ENCODE measurements around the gene TAS2R41.

The TAS2R41 gene

DNA sequence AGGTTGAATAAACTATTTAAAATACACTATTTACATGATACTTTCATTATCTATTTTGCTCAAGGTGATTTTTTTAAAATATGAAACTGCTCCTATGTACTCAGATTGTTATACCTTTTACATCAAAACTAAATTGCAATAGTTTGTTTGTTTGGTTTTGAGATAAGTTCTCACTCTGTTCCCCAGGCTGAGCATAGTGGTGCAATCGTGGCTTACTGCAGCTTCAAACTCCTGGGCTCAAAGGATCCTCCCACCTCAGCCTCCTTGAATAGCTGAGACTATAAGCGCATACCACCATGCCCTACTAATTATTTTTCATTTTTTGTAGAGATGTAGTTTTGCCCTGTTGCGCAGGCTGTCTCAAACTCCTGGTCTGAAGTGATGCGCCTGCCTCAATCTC is 21.7 kb upstream of the TAS2R41 start:
- POLR2A ChIA-PET: no interaction called here
- CTCF ChIA-PET: interaction anchor here (0.7 kb wide), 1 partner anchor 197 kb away, joined by 3 read pairs; no protein-coding TSS in a partner anchor
- no peak overlapping the region for H3K4me3 ChIP-seq (ENCODE audit: low read depth, low read length)
- H3K9me3 ChIP-seq (ENCODE audit: control insufficient read depth, insufficient read depth, low read depth, low read length): no peaks in the 10 kb centered on the region
- no peaks in the 10 kb centered on the region for H3K4me1 ChIP-seq (ENCODE audit: control insufficient read depth, insufficient read depth, low read length)
- H3K36me3 ChIP-seq (ENCODE audit: control insufficient read depth in 2 of 2, insufficient read depth in 1 of 2, low read length in 2 of 2): no peaks in the 10 kb centered on the region
- TF ChIP-seq ZIC2 (tag by site-specific recombination; IDR thresholded peaks at IDR 0.05) (no peak), ZNF2 (tag by site-specific recombination; IDR thresholded peaks at IDR 0.05) (no peak), OSR2 (tag by site-specific recombination; IDR thresholded peaks at IDR 0.05) (no peak), REPIN1 (tag by site-specific recombination; IDR thresholded peaks at IDR 0.05; ENCODE audit: low read depth) (no peak), ZNF19 (tag by site-specific recombination; IDR thresholded peaks at IDR 0.05; ENCODE audit: low read depth) (no peak), ZNF623 (tag by site-specific recombination; IDR thresholded peaks at IDR 0.05) (no peak), BCL11B (tag by site-specific recombination; IDR thresholded peaks at IDR 0.05; ENCODE audit: low read depth) (no peak), GLI4 (tag by site-specific recombination; IDR thresholded peaks at IDR 0.05) (no peak), ZNF140 (tag by site-specific recombination; IDR thresholded peaks at IDR 0.05) (no peak), ZEB2 (tag by site-specific recombination; IDR thresholded peaks at IDR 0.05) (no peak), ZFP69B (tag by site-specific recombination; IDR thresholded peaks at IDR 0.05) (no peak), ZNF521 (tag by site-specific recombination; IDR thresholded peaks at IDR 0.05) (no peak), ZNF670 (tag by site-specific recombination; IDR thresholded peaks at IDR 0.05; ENCODE audit: low read depth) (no peak), KLF17 (tag by site-specific recombination; IDR thresholded peaks at IDR 0.05) (no peak), MYNN (tag by site-specific recombination; IDR thresholded peaks at IDR 0.05; ENCODE audit: borderline replicate concordance) (no peak), GLI2 (tag by site-specific recombination; IDR thresholded peaks at IDR 0.05; ENCODE audit: borderline replicate concordance, low read depth) (no peak)
- TF ChIP-seq, protein P1, sequence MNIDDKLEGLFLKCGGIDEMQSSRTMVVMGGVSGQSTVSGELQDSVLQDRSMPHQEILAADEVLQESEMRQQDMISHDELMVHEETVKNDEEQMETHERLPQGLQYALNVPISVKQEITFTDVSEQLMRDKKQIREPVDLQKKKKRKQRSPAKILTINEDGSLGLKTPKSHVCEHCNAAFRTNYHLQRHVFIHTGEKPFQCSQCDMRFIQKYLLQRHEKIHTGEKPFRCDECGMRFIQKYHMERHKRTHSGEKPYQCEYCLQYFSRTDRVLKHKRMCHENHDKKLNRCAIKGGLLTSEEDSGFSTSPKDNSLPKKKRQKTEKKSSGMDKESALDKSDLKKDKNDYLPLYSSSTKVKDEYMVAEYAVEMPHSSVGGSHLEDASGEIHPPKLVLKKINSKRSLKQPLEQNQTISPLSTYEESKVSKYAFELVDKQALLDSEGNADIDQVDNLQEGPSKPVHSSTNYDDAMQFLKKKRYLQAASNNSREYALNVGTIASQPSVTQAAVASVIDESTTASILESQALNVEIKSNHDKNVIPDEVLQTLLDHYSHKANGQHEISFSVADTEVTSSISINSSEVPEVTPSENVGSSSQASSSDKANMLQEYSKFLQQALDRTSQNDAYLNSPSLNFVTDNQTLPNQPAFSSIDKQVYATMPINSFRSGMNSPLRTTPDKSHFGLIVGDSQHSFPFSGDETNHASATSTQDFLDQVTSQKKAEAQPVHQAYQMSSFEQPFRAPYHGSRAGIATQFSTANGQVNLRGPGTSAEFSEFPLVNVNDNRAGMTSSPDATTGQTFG (tag by site-specific recombination; IDR thresholded peaks at IDR 0.05; ENCODE audit: borderline replicate concordance): no peak
- TF ChIP-seq, protein P2, sequence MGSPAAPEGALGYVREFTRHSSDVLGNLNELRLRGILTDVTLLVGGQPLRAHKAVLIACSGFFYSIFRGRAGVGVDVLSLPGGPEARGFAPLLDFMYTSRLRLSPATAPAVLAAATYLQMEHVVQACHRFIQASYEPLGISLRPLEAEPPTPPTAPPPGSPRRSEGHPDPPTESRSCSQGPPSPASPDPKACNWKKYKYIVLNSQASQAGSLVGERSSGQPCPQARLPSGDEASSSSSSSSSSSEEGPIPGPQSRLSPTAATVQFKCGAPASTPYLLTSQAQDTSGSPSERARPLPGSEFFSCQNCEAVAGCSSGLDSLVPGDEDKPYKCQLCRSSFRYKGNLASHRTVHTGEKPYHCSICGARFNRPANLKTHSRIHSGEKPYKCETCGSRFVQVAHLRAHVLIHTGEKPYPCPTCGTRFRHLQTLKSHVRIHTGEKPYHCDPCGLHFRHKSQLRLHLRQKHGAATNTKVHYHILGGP (tag by site-specific recombination; IDR thresholded peaks at IDR 0.05): no peak
- TF ChIP-seq, protein P3, sequence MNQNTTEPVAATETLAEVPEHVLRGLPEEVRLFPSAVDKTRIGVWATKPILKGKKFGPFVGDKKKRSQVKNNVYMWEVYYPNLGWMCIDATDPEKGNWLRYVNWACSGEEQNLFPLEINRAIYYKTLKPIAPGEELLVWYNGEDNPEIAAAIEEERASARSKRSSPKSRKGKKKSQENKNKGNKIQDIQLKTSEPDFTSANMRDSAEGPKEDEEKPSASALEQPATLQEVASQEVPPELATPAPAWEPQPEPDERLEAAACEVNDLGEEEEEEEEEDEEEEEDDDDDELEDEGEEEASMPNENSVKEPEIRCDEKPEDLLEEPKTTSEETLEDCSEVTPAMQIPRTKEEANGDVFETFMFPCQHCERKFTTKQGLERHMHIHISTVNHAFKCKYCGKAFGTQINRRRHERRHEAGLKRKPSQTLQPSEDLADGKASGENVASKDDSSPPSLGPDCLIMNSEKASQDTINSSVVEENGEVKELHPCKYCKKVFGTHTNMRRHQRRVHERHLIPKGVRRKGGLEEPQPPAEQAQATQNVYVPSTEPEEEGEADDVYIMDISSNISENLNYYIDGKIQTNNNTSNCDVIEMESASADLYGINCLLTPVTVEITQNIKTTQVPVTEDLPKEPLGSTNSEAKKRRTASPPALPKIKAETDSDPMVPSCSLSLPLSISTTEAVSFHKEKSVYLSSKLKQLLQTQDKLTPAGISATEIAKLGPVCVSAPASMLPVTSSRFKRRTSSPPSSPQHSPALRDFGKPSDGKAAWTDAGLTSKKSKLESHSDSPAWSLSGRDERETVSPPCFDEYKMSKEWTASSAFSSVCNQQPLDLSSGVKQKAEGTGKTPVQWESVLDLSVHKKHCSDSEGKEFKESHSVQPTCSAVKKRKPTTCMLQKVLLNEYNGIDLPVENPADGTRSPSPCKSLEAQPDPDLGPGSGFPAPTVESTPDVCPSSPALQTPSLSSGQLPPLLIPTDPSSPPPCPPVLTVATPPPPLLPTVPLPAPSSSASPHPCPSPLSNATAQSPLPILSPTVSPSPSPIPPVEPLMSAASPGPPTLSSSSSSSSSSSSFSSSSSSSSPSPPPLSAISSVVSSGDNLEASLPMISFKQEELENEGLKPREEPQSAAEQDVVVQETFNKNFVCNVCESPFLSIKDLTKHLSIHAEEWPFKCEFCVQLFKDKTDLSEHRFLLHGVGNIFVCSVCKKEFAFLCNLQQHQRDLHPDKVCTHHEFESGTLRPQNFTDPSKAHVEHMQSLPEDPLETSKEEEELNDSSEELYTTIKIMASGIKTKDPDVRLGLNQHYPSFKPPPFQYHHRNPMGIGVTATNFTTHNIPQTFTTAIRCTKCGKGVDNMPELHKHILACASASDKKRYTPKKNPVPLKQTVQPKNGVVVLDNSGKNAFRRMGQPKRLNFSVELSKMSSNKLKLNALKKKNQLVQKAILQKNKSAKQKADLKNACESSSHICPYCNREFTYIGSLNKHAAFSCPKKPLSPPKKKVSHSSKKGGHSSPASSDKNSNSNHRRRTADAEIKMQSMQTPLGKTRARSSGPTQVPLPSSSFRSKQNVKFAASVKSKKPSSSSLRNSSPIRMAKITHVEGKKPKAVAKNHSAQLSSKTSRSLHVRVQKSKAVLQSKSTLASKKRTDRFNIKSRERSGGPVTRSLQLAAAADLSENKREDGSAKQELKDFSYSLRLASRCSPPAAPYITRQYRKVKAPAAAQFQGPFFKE (tag by site-specific recombination; IDR thresholded peaks at IDR 0.05; ENCODE audit: borderline replicate concordance): no peak
- H3K27ac ChIP-seq (ENCODE audit: extremely low read depth, low read depth, low read length): no peak overlapping the region
